HCT116 (cell line): Measurements from ENCODE around the gene ZBTB42. TPM values are rescaled to one million over a fixed set of nuclear protein-coding genes. Genes with fewer than 3 reads are reported as not detected.

Experiments
- ATAC-seq: fragments of 200-7000 bp; cut with Tn5 transposase; 2 replicates; pipeline ENCODE4 v1.9.1; 2020; ENCODE audit warnings: mild to moderate bottlenecking, moderate library complexity
- BruUV-seq: library from RNA; stranded (reverse); fragments of 400-500 nt; replicated peaks from 2 replicates; lab custom pipeline; 2021; lab: Mats Ljungman, UMichigan
- CTCF ChIA-PET: fragments of 300-600 bp; sonication (Branson Sonifier 250); formaldehyde crosslinking; loops from one replicate; lab custom pipeline; 2021; ENCODE audit warnings: antibody characterized with exemption; lab: Charles Lee
- POLR2A ChIA-PET: fragments of 300-600, 350-600 bp; sonication (Branson Sonifier 250); formaldehyde crosslinking; loops from one replicate; lab custom pipeline; 2021; ENCODE audit warnings: antibody characterized with exemption; lab: Charles Lee
- RAD21 ChIA-PET, 2 experiments: fragments of 300-600 bp; sonication (Branson Sonifier 250); formaldehyde crosslinking; loops; one replicate each; lab custom pipeline; 2023; ENCODE audit warnings: low total read pairs in 2 of 2; ENCODE audit not compliant: uncharacterized antibody in 2 of 2, unreplicated experiment in 2 of 2, low non-redundant PET in 1 of 2; lab: Charles Lee
- DNase-seq: peaks from one replicate; pipeline ENCODE4 v3.0.0-alpha.2; 2010; ENCODE audit warnings: low read depth, low spot score
- H2AFZ ChIP-seq: fragments of 200-600 bp; shearing (Covaris generic), sonication (generic); 2 replicates; pipeline ENCODE4 v1.6.1; 2017; ENCODE audit warnings: low read depth, mixed run types, mixed read lengths, antibody characterized with exemption, low read length; ENCODE audit not compliant: poor library complexity, severe bottlenecking
- H3K27ac ChIP-seq: 2 replicates; pipeline ENCODE4 v1.5.1; 2012; ENCODE audit warnings: low read depth, low read length
- H3K27me3 ChIP-seq: fragments of 200-600 bp; sonication (generic); 2 replicates; pipeline ENCODE4 v1.6.1; 2016; ENCODE audit warnings: mixed run types, low read length, mixed read lengths; ENCODE audit not compliant: insufficient read depth
- H3K36me3 ChIP-seq, 2 experiments: fragments of 200-500 bp in 1 of 2; fragments of 200-600 bp in 1 of 2; sonication (Bioruptor generic) in 1 of 2; sonication (generic) in 1 of 2; 2 replicates each; pipeline versions ENCODE4 v1.5.1 to v1.6.1; 2014 to 2016; ENCODE audit warnings: low read length in 2 of 2, inconsistent platforms in 1 of 2, mixed read lengths in 1 of 2, mixed run types in 1 of 2; ENCODE audit not compliant: insufficient read depth in 2 of 2, control insufficient read depth in 1 of 2
- H3K4me1 ChIP-seq, 2 experiments: fragments of 200-600 bp in 1 of 2; sonication (generic) in 1 of 2; 2 replicates each; pipeline versions ENCODE4 v1.5.1 to v1.6.1; 2012 to 2017; ENCODE audit warnings: low read length in 2 of 2, inconsistent platforms in 1 of 2, mild to moderate bottlenecking in 1 of 2, mixed read lengths in 1 of 2, mixed run types in 1 of 2, moderate library complexity in 1 of 2; ENCODE audit not compliant: insufficient read depth in 2 of 2, control insufficient read depth in 1 of 2
- H3K4me2 ChIP-seq: fragments of 200-600 bp; sonication (generic); 2 replicates; pipeline ENCODE4 v1.6.1; 2017; ENCODE audit warnings: mixed run types, low read length, mixed read lengths
- H3K4me3 ChIP-seq, 2 experiments: fragments of 200-600 bp in 1 of 2; sonication (generic) in 1 of 2; replicated peaks in 1 of 2; 2 replicates each; pipeline ENCODE4 v1.5.1; 2011 to 2016; ENCODE audit warnings: low read length in 2 of 2, control low read depth in 1 of 2, low read depth in 1 of 2, mild to moderate bottlenecking in 1 of 2, mixed read lengths in 1 of 2, mixed run types in 1 of 2
- H3K79me2 ChIP-seq: fragments of 200-600 bp; sonication (generic); 2 replicates; pipeline ENCODE4 v1.6.1; 2017; ENCODE audit warnings: mild to moderate bottlenecking, mixed run types, low read length, moderate library complexity, mixed read lengths; ENCODE audit not compliant: insufficient read depth
- H3K9ac ChIP-seq: fragments of 200-600 bp; sonication (generic); 2 replicates; pipeline ENCODE4 v1.6.1; 2016; ENCODE audit warnings: low read length, mixed read lengths
- H3K9me2 ChIP-seq: fragments of 200-600 bp; sonication (generic), shearing (Covaris generic); 2 replicates; pipeline ENCODE4 v1.6.1; 2017; ENCODE audit warnings: mixed run types, mild to moderate bottlenecking, moderate library complexity; ENCODE audit not compliant: insufficient read depth
- H3K9me3 ChIP-seq, 2 experiments: fragments of 200-500 bp in 1 of 2; fragments of 200-600 bp in 1 of 2; sonication (Bioruptor generic) in 1 of 2; sonication (generic) in 1 of 2; 2 replicates each; pipeline ENCODE4 v1.6.1; 2014 to 2017; ENCODE audit warnings: low read length in 2 of 2, mixed read lengths in 2 of 2, inconsistent platforms in 1 of 2, low read depth in 1 of 2, mild to moderate bottlenecking in 1 of 2, mixed run types in 1 of 2, moderate library complexity in 1 of 2; ENCODE audit not compliant: control insufficient read depth in 1 of 2, insufficient read depth in 1 of 2
- H4K20me1 ChIP-seq: fragments of 200-600 bp; sonication (generic), shearing (Covaris generic); 2 replicates; pipeline ENCODE4 v1.6.1; 2017; ENCODE audit warnings: mixed run types, mild to moderate bottlenecking, moderate library complexity; ENCODE audit not compliant: insufficient read depth
- CBX3 ChIP-seq: IDR thresholded peaks from 2 replicates; pipeline ENCODE4 v1.6.1; 2012; ENCODE audit warnings: low read depth
- CEBPB ChIP-seq: IDR thresholded peaks from 2 replicates; pipeline ENCODE4 v1.6.1; 2012; ENCODE audit warnings: low read depth
- EGR1 ChIP-seq: IDR thresholded peaks from 2 replicates; pipeline ENCODE4 v1.6.1; 2012; ENCODE audit warnings: low read depth
- ELF1 ChIP-seq: IDR thresholded peaks from 2 replicates; pipeline ENCODE4 v1.6.1; 2012; ENCODE audit warnings: low read depth, borderline replicate concordance
- EZH2 ChIP-seq: fragments of 200-600 bp; sonication (generic); IDR thresholded peaks from 2 replicates; pipeline ENCODE4 v1.6.1; 2017; ENCODE audit warnings: antibody characterized with exemption, mixed run types
- EZH2phosphoT487 ChIP-seq: fragments of 200-600 bp; IDR thresholded peaks from 2 replicates; pipeline ENCODE4 v1.6.1; 2018; ENCODE audit warnings: antibody characterized with exemption, borderline replicate concordance
- JUND ChIP-seq: IDR thresholded peaks from 2 replicates; pipeline ENCODE4 v1.6.1; 2012
- POLR2AphosphoS5 ChIP-seq: IDR thresholded peaks from 2 replicates; pipeline ENCODE4 v1.6.1; 2011; ENCODE audit warnings: mild to moderate bottlenecking, low read depth, low read length, moderate library complexity
- RAD21 ChIP-seq: IDR thresholded peaks from 2 replicates; pipeline ENCODE4 v1.6.1; 2012; ENCODE audit warnings: low read depth, mild to moderate bottlenecking
- SIN3A ChIP-seq: IDR thresholded peaks from 2 replicates; pipeline ENCODE4 v1.6.1; 2012; ENCODE audit warnings: low read depth
- SP1 ChIP-seq: IDR thresholded peaks from 2 replicates; pipeline ENCODE4 v1.6.1; 2012; ENCODE audit warnings: low read depth
- TCF7L2 ChIP-seq: IDR thresholded peaks from 2 replicates; pipeline ENCODE4 v1.7.0; 2011; ENCODE audit warnings: borderline replicate concordance, inconsistent platforms; ENCODE audit not compliant: insufficient read depth, insufficient read length; ENCODE audit errors: extremely low read depth
- YY1 ChIP-seq: IDR thresholded peaks from 2 replicates; pipeline ENCODE4 v1.6.1; 2011; ENCODE audit warnings: low read length, low read depth, moderate library complexity, mild to moderate bottlenecking; ENCODE audit not compliant: insufficient replicate concordance; ENCODE audit errors: extremely low read depth
- ZFX ChIP-seq: fragments of 450-650 bp; IDR thresholded peaks from 2 replicates; pipeline ENCODE4 v1.6.1; 2017
- ZNF274 ChIP-seq: fragments of 200-500 bp; sonication (Bioruptor generic); IDR thresholded peaks from 2 replicates; pipeline ENCODE4 v1.6.1; 2014; ENCODE audit warnings: mild to moderate bottlenecking, low read depth, low read length, inconsistent platforms
- intact Hi-C: fragments of 100-400 bp; cut with micrococcal nuclease; formaldehyde crosslinking; loops from 2 replicates; pipeline ENCODE4 v1.10.0; 2022
- total RNA-seq: library from RNA; stranded (reverse); gene quantifications from one replicate; pipeline ENCODE4 v1.2.1, GENCODE V29; 2021; ENCODE audit not compliant: unreplicated experiment
- TF ChIP-seq, protein P1 (sequence below): IDR thresholded peaks from 2 replicates; pipeline ENCODE4 v1.6.1; 2012
- TF ChIP-seq, protein P2 (sequence below): IDR thresholded peaks from 2 replicates; pipeline ENCODE4 v1.6.1; 2012
- TF ChIP-seq, protein P3 (sequence below): IDR thresholded peaks from 2 replicates; pipeline ENCODE4 v1.6.1; 2012; ENCODE audit warnings: low read depth
- TF ChIP-seq, protein P4 (sequence below), 3 experiments: fragments of 200-600 bp in 1 of 3; sonication (generic) in 1 of 3; IDR thresholded peaks in 2 of 3; conservative IDR thresholded peaks in 1 of 3; 2 replicates each; pipeline ENCODE4 v1.5.1; 2012 to 2017; ENCODE audit warnings: low read depth in 2 of 3, low read length in 2 of 3, antibody characterized with exemption in 1 of 3, borderline replicate concordance in 1 of 3, control low read depth in 1 of 3, mild to moderate bottlenecking in 1 of 3, mixed read lengths in 1 of 3, mixed run types in 1 of 3, moderate library complexity in 1 of 3; ENCODE audit not compliant: insufficient read depth in 1 of 3

ZBTB42 gene
- total RNA-seq, 1 experiment from 2014 or later: 4.4 TPM

DNA sequence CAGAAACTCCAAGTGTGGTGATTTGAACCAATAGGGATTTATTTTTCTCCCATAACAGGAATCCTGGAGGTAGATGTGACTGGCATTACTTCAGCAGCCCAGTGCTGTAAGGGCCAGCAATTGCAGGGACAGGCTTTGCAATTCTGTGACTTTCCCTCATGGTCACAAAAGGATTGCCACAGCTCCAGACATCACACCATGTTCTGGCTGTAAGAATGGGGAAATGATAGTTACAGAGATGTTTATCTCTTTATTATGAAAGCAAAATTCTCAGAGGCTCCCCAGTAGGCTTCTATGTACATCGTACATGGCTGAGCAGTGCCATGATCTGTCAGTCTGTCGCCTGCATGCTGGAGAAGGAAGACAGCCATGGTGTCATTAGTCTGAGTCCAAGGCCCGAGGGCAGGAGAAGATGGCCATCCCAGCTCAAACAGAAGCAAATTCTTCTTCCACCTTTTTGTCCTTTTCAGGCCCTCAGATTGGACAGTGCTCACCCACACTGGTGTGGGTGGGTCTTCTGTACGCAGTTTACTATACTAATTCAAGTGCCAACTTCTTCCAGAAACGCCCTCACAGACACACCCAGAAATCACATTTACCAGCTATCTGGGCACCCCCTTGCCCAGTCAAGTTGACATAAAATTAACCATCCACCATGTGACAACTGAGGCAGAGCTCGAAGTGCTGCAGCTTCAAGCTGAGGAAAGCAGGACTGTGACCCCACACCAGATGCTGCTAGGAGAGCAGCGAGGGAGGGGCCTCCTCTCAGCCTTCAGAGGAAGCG lies 17.2 kb downstream of the ZBTB42 start:
- ChIA-PET RAD21 (no interaction called here), POLR2A (no interaction called here), CTCF (no interaction called here)
- H3K9me2 ChIP-seq: no peaks in the 10 kb centered on the region
- peaks cover 14 to 33% of the 10 kb centered on the region in 2 experiments; a peak in 3 of 4 replicates for H3K4me1 ChIP-seq
- ATAC-seq: no peak
- H3K4me2 ChIP-seq: peak overlapping the region; percentile 98; the same call in 1 of the 2 replicates
- no peak overlapping the region for H2AFZ ChIP-seq
- no peak overlapping the region for H3K27ac ChIP-seq
- no peaks in the 10 kb centered on the region for H3K36me3 ChIP-seq
- BruUV-seq: no TSS peak
- no peaks in the 10 kb centered on the region for H4K20me1 ChIP-seq
- H3K9me3 ChIP-seq: no peaks in the 10 kb centered on the region
- H3K27me3 ChIP-seq: no peaks in the 10 kb centered on the region
- intact Hi-C loops: no loop called here
- no peak for DNase-seq
- no peak overlapping the region for H3K4me3 ChIP-seq
- H3K79me2 ChIP-seq: peaks cover 16% of the 10 kb centered on the region
- H3K9ac ChIP-seq: no peak overlapping the region
- TF ChIP-seq EZH2phosphoT487 (no peak), TCF7L2 (no peak), CEBPB (no peak), SP1 (no peak), CBX3 (no peak), JUND (no peak), ZNF274 (no peak), POLR2AphosphoS5 (no peak), YY1 (no peak), RAD21 (no peak), ZFX (no peak), EGR1 (no peak), EZH2 (no peak), ELF1 (no peak), SIN3A (no peak)
- TF ChIP-seq, protein P1, sequence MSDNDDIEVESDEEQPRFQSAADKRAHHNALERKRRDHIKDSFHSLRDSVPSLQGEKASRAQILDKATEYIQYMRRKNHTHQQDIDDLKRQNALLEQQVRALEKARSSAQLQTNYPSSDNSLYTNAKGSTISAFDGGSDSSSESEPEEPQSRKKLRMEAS: no peak
- TF ChIP-seq, protein P2, sequence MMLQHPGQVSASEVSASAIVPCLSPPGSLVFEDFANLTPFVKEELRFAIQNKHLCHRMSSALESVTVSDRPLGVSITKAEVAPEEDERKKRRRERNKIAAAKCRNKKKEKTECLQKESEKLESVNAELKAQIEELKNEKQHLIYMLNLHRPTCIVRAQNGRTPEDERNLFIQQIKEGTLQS: no peak
- TF ChIP-seq, protein P3, sequence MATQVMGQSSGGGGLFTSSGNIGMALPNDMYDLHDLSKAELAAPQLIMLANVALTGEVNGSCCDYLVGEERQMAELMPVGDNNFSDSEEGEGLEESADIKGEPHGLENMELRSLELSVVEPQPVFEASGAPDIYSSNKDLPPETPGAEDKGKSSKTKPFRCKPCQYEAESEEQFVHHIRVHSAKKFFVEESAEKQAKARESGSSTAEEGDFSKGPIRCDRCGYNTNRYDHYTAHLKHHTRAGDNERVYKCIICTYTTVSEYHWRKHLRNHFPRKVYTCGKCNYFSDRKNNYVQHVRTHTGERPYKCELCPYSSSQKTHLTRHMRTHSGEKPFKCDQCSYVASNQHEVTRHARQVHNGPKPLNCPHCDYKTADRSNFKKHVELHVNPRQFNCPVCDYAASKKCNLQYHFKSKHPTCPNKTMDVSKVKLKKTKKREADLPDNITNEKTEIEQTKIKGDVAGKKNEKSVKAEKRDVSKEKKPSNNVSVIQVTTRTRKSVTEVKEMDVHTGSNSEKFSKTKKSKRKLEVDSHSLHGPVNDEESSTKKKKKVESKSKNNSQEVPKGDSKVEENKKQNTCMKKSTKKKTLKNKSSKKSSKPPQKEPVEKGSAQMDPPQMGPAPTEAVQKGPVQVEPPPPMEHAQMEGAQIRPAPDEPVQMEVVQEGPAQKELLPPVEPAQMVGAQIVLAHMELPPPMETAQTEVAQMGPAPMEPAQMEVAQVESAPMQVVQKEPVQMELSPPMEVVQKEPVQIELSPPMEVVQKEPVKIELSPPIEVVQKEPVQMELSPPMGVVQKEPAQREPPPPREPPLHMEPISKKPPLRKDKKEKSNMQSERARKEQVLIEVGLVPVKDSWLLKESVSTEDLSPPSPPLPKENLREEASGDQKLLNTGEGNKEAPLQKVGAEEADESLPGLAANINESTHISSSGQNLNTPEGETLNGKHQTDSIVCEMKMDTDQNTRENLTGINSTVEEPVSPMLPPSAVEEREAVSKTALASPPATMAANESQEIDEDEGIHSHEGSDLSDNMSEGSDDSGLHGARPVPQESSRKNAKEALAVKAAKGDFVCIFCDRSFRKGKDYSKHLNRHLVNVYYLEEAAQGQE: no peak
- TF ChIP-seq, protein P4, sequence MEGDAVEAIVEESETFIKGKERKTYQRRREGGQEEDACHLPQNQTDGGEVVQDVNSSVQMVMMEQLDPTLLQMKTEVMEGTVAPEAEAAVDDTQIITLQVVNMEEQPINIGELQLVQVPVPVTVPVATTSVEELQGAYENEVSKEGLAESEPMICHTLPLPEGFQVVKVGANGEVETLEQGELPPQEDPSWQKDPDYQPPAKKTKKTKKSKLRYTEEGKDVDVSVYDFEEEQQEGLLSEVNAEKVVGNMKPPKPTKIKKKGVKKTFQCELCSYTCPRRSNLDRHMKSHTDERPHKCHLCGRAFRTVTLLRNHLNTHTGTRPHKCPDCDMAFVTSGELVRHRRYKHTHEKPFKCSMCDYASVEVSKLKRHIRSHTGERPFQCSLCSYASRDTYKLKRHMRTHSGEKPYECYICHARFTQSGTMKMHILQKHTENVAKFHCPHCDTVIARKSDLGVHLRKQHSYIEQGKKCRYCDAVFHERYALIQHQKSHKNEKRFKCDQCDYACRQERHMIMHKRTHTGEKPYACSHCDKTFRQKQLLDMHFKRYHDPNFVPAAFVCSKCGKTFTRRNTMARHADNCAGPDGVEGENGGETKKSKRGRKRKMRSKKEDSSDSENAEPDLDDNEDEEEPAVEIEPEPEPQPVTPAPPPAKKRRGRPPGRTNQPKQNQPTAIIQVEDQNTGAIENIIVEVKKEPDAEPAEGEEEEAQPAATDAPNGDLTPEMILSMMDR (IDR thresholded peaks at IDR 0.05 in 2 of 3, conservative IDR thresholded peaks at IDR 0.05 in 1 of 3; ENCODE audit: borderline replicate concordance in 1 of 3, insufficient read depth in 1 of 3, low read depth in 2 of 3, low read length in 2 of 3): no peak
